ENCODE results near the gene PARD3B.

DNA sequence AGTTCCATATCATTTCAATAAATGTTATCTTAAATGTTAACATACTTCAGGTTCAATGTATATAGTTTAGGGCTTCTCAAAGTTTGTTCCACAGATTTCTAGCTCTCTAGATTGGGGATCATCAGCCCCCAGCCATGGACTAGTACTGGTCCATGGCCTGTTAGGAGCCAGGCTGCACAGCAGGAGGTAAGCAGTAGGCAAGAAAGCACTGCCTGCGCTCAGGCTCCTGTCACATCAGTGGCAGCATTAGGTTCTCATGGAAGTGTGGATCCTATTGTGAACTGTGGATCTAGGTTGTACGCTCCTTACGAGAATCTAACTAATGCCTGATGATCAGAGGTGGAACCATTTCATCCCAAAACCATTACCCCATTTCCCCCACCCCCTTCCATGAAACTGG is 531.1 kb downstream of the PARD3B start:
- TF ChIP-seq SP1 (IDR thresholded peaks at IDR 0.05) (no peak), FOXK2 (IDR thresholded peaks at IDR 0.05) (no peak), ZNF384 (IDR thresholded peaks at IDR 0.05) (no peak), BHLHE40 (IDR thresholded peaks at IDR 0.05; ENCODE audit: borderline replicate concordance) (no peak), TARDBP (IDR thresholded peaks at IDR 0.05) (no peak), HDGF (IDR thresholded peaks at IDR 0.05; ENCODE audit: borderline replicate concordance) (no peak)
